ENCODE measurements around the gene PLXNA3.

DNA sequence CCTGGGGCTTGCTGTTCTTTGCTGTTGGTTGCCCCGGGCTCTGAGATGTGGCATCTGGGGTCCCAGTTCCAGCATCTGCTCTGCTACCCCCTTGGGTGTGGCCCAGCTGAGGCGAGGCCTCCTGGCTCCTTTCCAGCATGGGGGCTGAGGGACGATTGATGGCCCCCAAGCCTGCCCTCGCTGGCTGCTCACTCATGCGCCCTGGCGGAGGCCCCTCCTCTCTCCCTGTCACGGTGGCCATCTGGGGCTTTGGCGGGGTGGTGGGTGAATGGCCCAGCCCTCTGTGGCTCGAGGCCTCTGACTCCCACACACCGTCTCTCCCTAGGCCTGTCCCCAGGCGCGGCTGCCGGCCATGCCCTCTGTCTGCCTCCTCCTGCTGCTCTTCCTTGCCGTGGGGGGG, 1.8 kb downstream of the PLXNA3 start:
- TF ChIP-seq EZH2 (IDR thresholded peaks at IDR 0.05; ENCODE audit: low read depth, unreplicated experiment) (no peak), POLR2AphosphoS5 (IDR thresholded peaks at IDR 0.05; ENCODE audit: low read depth) (no peak), STAT1 (IDR thresholded peaks at IDR 0.05; ENCODE audit: unreplicated experiment) (no peak), EZH2phosphoT487 (IDR thresholded peaks at IDR 0.05; ENCODE audit: unreplicated experiment) (no peak)

Measured in GM23338 (cell line).